ENCODE measurements around the gene ARHGAP18.

Gene ARHGAP18

GRCh38 chr6:129725341-129725740 is 15.4 kb upstream of the ARHGAP18 start:
- DNase-seq (ENCODE audit: low spot score): no peak

- no peak for DNase-seq (ENCODE audit: low spot score)
These were observed 9.7 kb upstream of the ARHGAP18 start for GRCh38 chr6:129719692-129720091.

- DNase-seq (ENCODE audit: low spot score): no peak
These were observed 7.3 kb upstream of the ARHGAP18 start for GRCh38 chr6:129717277-129717676.

GRCh38 chr6:129713806-129714333 is 3.9 kb upstream of the ARHGAP18 start:
- no peak for DNase-seq (ENCODE audit: low spot score)

- no peak for DNase-seq (ENCODE audit: low spot score)
These were observed 1.3 kb upstream of the ARHGAP18 start for GRCh38 chr6:129711271-129711631.

GRCh38 chr6:129710450-129711270 is 683 bp upstream of the ARHGAP18 start:
- DNase-seq (ENCODE audit: low spot score): no peak

GRCh38 chr6:129709196-129709768 is 695 bp downstream of the ARHGAP18 start:
- DNase-seq (ENCODE audit: low spot score): no peak

- no peak for DNase-seq (ENCODE audit: low spot score)
These were observed 1.3 kb downstream of the ARHGAP18 start for GRCh38 chr6:129708496-129709195.

- no peak for DNase-seq (ENCODE audit: low spot score)
These were observed 2.0 kb downstream of the ARHGAP18 start for GRCh38 chr6:129707882-129708495.

GRCh38 chr6:129707028-129707427 is 2.9 kb downstream of the ARHGAP18 start:
- no peak for DNase-seq (ENCODE audit: low spot score)

- no peak for DNase-seq (ENCODE audit: low spot score)
These were observed 4.8 kb downstream of the ARHGAP18 start for GRCh38 chr6:129705212-129705611.

GRCh38 chr6:129704708-129705107 is 5.3 kb downstream of the ARHGAP18 start:
- DNase-seq (ENCODE audit: low spot score): no peak

- no peak for DNase-seq (ENCODE audit: low spot score)
These were observed 8.1 kb downstream of the ARHGAP18 start for GRCh38 chr6:129701721-129702455.

- no peak for DNase-seq (ENCODE audit: low spot score)
These were observed 9.3 kb downstream of the ARHGAP18 start for GRCh38 chr6:129700666-129701065.

GRCh38 chr6:129699659-129700058 is 10.3 kb downstream of the ARHGAP18 start:
- no peak for DNase-seq (ENCODE audit: low spot score)

- no peak for DNase-seq (ENCODE audit: low spot score)
These were observed 11.5 kb downstream of the ARHGAP18 start for GRCh38 chr6:129698430-129698829.

- no peak for DNase-seq (ENCODE audit: low spot score)
These were observed 12.2 kb downstream of the ARHGAP18 start for GRCh38 chr6:129697788-129698187.

GRCh38 chr6:129696843-129697242 is 13.1 kb downstream of the ARHGAP18 start:
- no peak for DNase-seq (ENCODE audit: low spot score)

GRCh38 chr6:129696028-129696418 is 14.0 kb downstream of the ARHGAP18 start:
- DNase-seq (ENCODE audit: low spot score): no peak

- no peak for DNase-seq (ENCODE audit: low spot score)
These were observed 14.5 kb downstream of the ARHGAP18 start for GRCh38 chr6:129695373-129696027.

- DNase-seq (ENCODE audit: low spot score): no peak
These were observed 15.9 kb downstream of the ARHGAP18 start for GRCh38 chr6:129694036-129694435.

Measured in CD4-positive, alpha-beta T cell treated with Interleukin-6 at 100 ng/mL for 8 hours (primary cell).